B cell (primary cell): ENCODE results near the gene ADAMTS19. TPM values are rescaled to one million over a fixed set of nuclear protein-coding genes. Genes with fewer than 3 reads are reported as not detected.

Source experiments
- ATAC-seq: fragments of 200-7000 bp; cut with Tn5 transposase; one replicate; pipeline ENCODE4 v1.10.0; 2021; ENCODE audit warnings: low read depth, mild to moderate bottlenecking, moderate number of reproducible peaks, moderate library complexity
- CTCF ChIA-PET: fragments of 350-600 bp; sonication (Branson Sonifier 250); formaldehyde crosslinking; loops from one replicate; lab custom pipeline; 2021; ENCODE audit warnings: antibody characterized with exemption, inconsistent platforms; lab: Charles Lee
- POLR2A ChIA-PET: fragments of 350-600 bp; sonication (Branson Sonifier 250); formaldehyde crosslinking; loops from one replicate; lab custom pipeline; 2021; ENCODE audit warnings: antibody characterized with exemption; lab: Charles Lee
- DNase-seq: peaks from one replicate; pipeline ENCODE4 v3.0.0; 2013
- H2AFZ ChIP-seq: 2 replicates; pipeline ENCODE4 v1.6.1; 2012; ENCODE audit warnings: mild to moderate bottlenecking, low read depth, low read length; ENCODE audit not compliant: insufficient read depth, poor library complexity, severe bottlenecking
- H3K27ac ChIP-seq, 2 donors: 1 replicate in 1 of 2; 2 replicates in 1 of 2; pipeline ENCODE4 v1.5.1; 2012 to 2013; ENCODE audit warnings: low read length in 2 of 2, mild to moderate bottlenecking in 2 of 2, moderate library complexity in 1 of 2
- H3K27me3 ChIP-seq, 4 experiments: fragments of 200-600 bp in 1 of 4; sonication (generic) in 1 of 4; replicated peaks in 1 of 4; 1 replicate in 2 of 4; 2 replicates in 2 of 4; pipeline versions ENCODE4 v1.6.1 to v1.7.0; 2013 to 2016; ENCODE audit warnings: low read length in 3 of 4, mild to moderate bottlenecking in 2 of 4, mixed read lengths in 1 of 4, moderate library complexity in 1 of 4; ENCODE audit not compliant: insufficient read depth in 4 of 4, control insufficient read depth in 3 of 4; ENCODE audit errors: control extremely low read depth in 1 of 4
- H3K36me3 ChIP-seq, 2 experiments: replicated peaks in 1 of 2; 1 replicate in 1 of 2; 2 replicates in 1 of 2; pipeline versions ENCODE4 v1.6.1 to v1.7.1; 2013; ENCODE audit warnings: low read length in 1 of 2; ENCODE audit not compliant: insufficient read depth in 2 of 2, control insufficient read depth in 1 of 2; ENCODE audit errors: control extremely low read depth in 1 of 2, extremely low read depth in 1 of 2
- H3K4me1 ChIP-seq, 2 donors: fragments of 200-600 bp in 1 of 2; sonication (generic) in 1 of 2; 1 replicate in 1 of 2; 2 replicates in 1 of 2; pipeline versions ENCODE4 v1.5.1 to v1.6.1; 2013 to 2017; ENCODE audit warnings: low read length in 2 of 2; ENCODE audit not compliant: control insufficient read depth in 2 of 2, insufficient read depth in 2 of 2
- H3K4me2 ChIP-seq: replicated peaks from 2 replicates; pipeline ENCODE3; 2012; ENCODE audit warnings: mild to moderate bottlenecking, low read depth, low read length; ENCODE audit not compliant: poor library complexity, severe bottlenecking
- H3K4me3 ChIP-seq, 5 experiments: fragments of 200-600 bp in 1 of 5; sonication (generic) in 1 of 5; 1 replicate in 3 of 5; 2 replicates in 2 of 5; pipeline versions ENCODE4 v1.5.1 to v1.7.0; 2011 to 2016; ENCODE audit warnings: low read length in 4 of 5, mild to moderate bottlenecking in 4 of 5, low read depth in 2 of 5, control low read depth in 1 of 5, moderate library complexity in 1 of 5; ENCODE audit not compliant: insufficient read depth in 1 of 5; ENCODE audit errors: control extremely low read depth in 1 of 5, extremely low read depth in 1 of 5
- H3K79me2 ChIP-seq: fragments of 200-600 bp; sonication (generic); one replicate; pipeline ENCODE4 v1.6.0; 2016; ENCODE audit warnings: low read length; ENCODE audit not compliant: control insufficient read depth, insufficient read depth
- H3K9ac ChIP-seq: fragments of 200-600 bp; sonication (generic); 2 replicates; pipeline ENCODE4 v1.6.1; 2017; ENCODE audit warnings: mild to moderate bottlenecking, low read length, moderate library complexity
- H3K9me3 ChIP-seq, 3 donors: one replicate each; pipeline versions ENCODE4 v1.6.1 to v1.7.1; 2013; ENCODE audit warnings: low read length in 2 of 3; ENCODE audit not compliant: control insufficient read depth in 2 of 3, insufficient read depth in 1 of 3; ENCODE audit errors: control extremely low read depth in 1 of 3
- H4K20me1 ChIP-seq: 2 replicates; pipeline ENCODE4 v1.6.0; 2012; ENCODE audit warnings: mild to moderate bottlenecking, low read length; ENCODE audit not compliant: insufficient read depth, control insufficient read depth, poor library complexity, severe bottlenecking
- H3K27ac Mint-ChIP-seq: one replicate; pipeline ENCODE4 v1.8.0; 2021; ENCODE audit warnings: mixed read lengths
- H3K27me3 Mint-ChIP-seq: one replicate; pipeline ENCODE4 v1.8.0; 2021; ENCODE audit warnings: mixed read lengths
- H3K4me1 Mint-ChIP-seq: one replicate; pipeline ENCODE4 v1.8.0; 2021; ENCODE audit warnings: mixed read lengths
- H3K4me3 Mint-ChIP-seq: one replicate; pipeline ENCODE4 v1.8.0; 2021; ENCODE audit warnings: mixed read lengths
- H3K9me3 Mint-ChIP-seq: one replicate; pipeline ENCODE4 v1.8.0; 2022; ENCODE audit warnings: mixed read lengths; ENCODE audit not compliant: insufficient read depth
- EZH2 ChIP-seq: IDR thresholded peaks from 2 replicates; pipeline ENCODE4 v1.6.1; 2012; ENCODE audit warnings: borderline replicate concordance, low read depth, mild to moderate bottlenecking, moderate library complexity, low read length; ENCODE audit not compliant: insufficient read depth, poor library complexity, severe bottlenecking
- WGBS: methylation state at CpG from one replicate; pipeline ENCODE4 v1.1.5; 2013; ENCODE audit warnings: missing lambda C conversion rate; ENCODE audit not compliant: insufficient coverage; 5-methylcytosine and 5-hydroxymethylcytosine counted together
- intact Hi-C: fragments of 100-400 bp; cut with micrococcal nuclease; formaldehyde crosslinking; loops from one replicate; pipeline ENCODE4 v1.10.0; 2022
- polyA plus RNA-seq: library from polyadenylated mRNA; depleted of rRNA; stranded (reverse); fragments of >200 nt; gene quantifications from 2 replicates; pipeline ENCODE4 v1.2.3, GENCODE V29; 2012
- total RNA-seq, 2 donors: library from RNA; stranded (reverse); fragments of 120-200 nt in 1 of 2; gene quantifications; 1 replicate in 1 of 2; 2 replicates in 1 of 2; pipeline versions ENCODE4 v1.2.3 to v1.2.4, GENCODE V29; 2013 to 2022
- TF ChIP-seq, protein P1 (sequence below): fragments of 200-600 bp; IDR thresholded peaks from one replicate; pipeline ENCODE4 v1.8.0; 2022; ENCODE audit warnings: antibody characterized with exemption, mild to moderate bottlenecking

Gene ADAMTS19
- total and polyA plus RNA-seq, 2 donors (not counting 1 experiment from before 2014, with no cell fraction given), result not detected

DNA sequence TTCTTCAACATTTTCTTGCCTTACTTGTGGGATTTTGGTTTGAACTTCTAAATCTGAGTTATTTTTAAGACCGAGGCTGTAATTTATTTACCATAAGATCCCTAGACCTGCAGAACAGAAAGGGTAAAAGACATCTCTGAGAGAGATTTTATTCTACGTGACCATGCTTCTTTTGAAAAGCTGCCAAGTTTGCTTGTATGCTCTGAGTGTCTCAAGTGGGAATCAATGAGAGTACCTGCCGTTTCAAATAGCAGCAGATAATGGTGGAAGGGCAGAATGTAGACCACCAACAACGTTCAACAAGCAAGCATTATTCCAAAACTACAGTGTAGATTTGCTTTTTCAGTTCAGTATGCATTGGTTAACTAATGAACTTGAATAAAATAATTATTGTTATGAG, 179.2 kb downstream of the ADAMTS19 start:
- H3K9me3 Mint-ChIP-seq, result no peaks in the 10 kb centered on the region
- POLR2A ChIA-PET, result no interaction called here
- intact Hi-C loops, result no loop called here

DNA sequence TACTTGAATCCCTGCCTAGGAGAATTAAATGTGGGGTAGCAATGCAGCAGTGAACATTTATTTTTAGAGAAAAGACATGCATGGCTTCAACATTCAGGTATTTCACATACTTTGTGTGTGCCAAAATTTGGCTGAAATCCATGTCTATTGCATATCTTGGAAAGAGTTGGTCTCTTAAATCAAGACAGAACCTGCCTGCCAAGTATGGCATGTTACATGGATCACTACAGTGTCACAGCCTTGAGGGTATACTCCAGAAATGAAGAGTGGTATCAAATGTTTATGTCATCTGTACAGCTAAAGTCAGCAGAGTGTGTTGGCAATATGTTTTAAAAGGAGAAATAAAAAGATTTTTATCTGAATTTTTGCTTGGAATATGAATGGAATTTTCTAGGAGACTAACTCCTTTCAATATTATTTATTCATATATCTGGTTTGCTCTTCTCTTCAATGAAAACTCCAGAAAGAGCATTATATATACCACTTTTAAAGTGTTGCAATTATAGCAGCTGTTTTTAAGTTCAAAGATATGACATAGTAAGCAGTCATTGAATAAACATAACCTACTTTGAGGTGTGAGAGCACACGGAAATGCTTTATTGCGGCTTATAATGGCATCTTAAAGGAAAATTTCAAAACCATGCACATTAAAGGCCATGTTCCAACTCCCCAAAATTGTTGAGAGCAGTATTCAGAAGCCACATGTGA, 192.4 kb downstream of the ADAMTS19 start:
- Mint-ChIP-seq H3K27ac (no peak overlapping the region), H3K9me3 (no peaks in the 10 kb centered on the region), H3K4me3 (no peak overlapping the region), H3K4me1 (no peaks in the 10 kb centered on the region), H3K27me3 (no peaks in the 10 kb centered on the region)
- H4K20me1 ChIP-seq, result no peaks in the 10 kb centered on the region
- no peak for ATAC-seq
- intact Hi-C loops, result no loop called here
- H3K27me3 ChIP-seq, result no peaks in the 10 kb centered on the region
- H3K9ac ChIP-seq, result no peak overlapping the region
- no peak overlapping the region for H2AFZ ChIP-seq
- TF ChIP-seq EZH2, result no peak
- TF ChIP-seq, protein P1, sequence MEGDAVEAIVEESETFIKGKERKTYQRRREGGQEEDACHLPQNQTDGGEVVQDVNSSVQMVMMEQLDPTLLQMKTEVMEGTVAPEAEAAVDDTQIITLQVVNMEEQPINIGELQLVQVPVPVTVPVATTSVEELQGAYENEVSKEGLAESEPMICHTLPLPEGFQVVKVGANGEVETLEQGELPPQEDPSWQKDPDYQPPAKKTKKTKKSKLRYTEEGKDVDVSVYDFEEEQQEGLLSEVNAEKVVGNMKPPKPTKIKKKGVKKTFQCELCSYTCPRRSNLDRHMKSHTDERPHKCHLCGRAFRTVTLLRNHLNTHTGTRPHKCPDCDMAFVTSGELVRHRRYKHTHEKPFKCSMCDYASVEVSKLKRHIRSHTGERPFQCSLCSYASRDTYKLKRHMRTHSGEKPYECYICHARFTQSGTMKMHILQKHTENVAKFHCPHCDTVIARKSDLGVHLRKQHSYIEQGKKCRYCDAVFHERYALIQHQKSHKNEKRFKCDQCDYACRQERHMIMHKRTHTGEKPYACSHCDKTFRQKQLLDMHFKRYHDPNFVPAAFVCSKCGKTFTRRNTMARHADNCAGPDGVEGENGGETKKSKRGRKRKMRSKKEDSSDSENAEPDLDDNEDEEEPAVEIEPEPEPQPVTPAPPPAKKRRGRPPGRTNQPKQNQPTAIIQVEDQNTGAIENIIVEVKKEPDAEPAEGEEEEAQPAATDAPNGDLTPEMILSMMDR, result no peak
- H3K9me3 ChIP-seq, result no peaks in the 10 kb centered on the region
- H3K4me3 ChIP-seq, result no peak overlapping the region
- H3K4me2 ChIP-seq, result no peak overlapping the region
- CTCF ChIA-PET, result no interaction called here
- no peak for DNase-seq
- no peaks in the 10 kb centered on the region for H3K4me1 ChIP-seq
- no peaks in the 10 kb centered on the region for H3K79me2 ChIP-seq
- H3K36me3 ChIP-seq, result no peaks in the 10 kb centered on the region
- H3K27ac ChIP-seq, result no peak overlapping the region
- 100% methylated on average over 2 of the region's 2 CpGs for WGBS
- POLR2A ChIA-PET, result no interaction called here

More for the DNA sequence above, 179.2 kb downstream of the ADAMTS19 start:
- H3K36me3 ChIP-seq, result no peaks in the 10 kb centered on the region
- Mint-ChIP-seq H3K4me3 (no peak overlapping the region), H3K4me1 (no peaks in the 10 kb centered on the region), H3K27me3 (no peaks in the 10 kb centered on the region), H3K27ac (no peak overlapping the region)
- no peak overlapping the region for H2AFZ ChIP-seq
- no peaks in the 10 kb centered on the region for H3K79me2 ChIP-seq
- no peak for DNase-seq
- TF ChIP-seq, protein P1, result no peak
- TF ChIP-seq EZH2, result no peak
- WGBS, result 100% methylated on average over 1 of the region's 4 CpGs
- H3K9ac ChIP-seq, result no peak overlapping the region
- no peak overlapping the region for H3K4me2 ChIP-seq
- CTCF ChIA-PET, result no interaction called here
- H3K4me1 ChIP-seq, result no peaks in the 10 kb centered on the region
- H3K9me3 ChIP-seq, result no peaks in the 10 kb centered on the region
- H3K4me3 ChIP-seq, result no peak overlapping the region
- no peaks in the 10 kb centered on the region for H3K27me3 ChIP-seq
- no peaks in the 10 kb centered on the region for H4K20me1 ChIP-seq
- H3K27ac ChIP-seq, result no peak overlapping the region
- ATAC-seq, result no peak
